ENCODE data around the gene APBA2.

DNA sequence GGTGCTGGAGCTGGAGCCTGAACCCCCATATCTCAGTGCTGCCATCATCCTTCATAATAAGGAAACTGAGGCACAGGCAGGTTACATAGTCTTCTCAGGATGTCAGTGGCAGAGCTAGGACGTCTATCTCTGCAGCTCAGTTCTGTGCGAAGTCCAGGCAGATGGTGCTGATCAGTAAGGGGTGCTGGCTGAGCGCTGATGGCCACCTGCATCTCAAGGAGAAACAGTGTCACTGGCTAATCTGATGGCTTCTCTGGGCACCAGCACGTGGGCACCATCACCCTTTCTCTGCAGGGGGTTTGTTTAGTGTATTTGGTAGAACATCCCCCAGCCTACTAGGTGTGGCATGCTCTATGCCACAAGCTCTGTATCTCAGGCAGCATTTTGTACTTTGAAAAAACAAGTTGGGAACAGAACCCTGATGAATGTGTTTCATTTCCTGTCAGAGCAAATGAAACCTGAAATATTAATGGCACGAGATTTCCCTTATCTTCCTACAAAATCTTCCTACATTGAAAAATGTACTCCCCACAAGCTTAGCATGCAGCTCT, 35.1 kb downstream of the APBA2 start:
- TF ChIP-seq, protein P1, sequence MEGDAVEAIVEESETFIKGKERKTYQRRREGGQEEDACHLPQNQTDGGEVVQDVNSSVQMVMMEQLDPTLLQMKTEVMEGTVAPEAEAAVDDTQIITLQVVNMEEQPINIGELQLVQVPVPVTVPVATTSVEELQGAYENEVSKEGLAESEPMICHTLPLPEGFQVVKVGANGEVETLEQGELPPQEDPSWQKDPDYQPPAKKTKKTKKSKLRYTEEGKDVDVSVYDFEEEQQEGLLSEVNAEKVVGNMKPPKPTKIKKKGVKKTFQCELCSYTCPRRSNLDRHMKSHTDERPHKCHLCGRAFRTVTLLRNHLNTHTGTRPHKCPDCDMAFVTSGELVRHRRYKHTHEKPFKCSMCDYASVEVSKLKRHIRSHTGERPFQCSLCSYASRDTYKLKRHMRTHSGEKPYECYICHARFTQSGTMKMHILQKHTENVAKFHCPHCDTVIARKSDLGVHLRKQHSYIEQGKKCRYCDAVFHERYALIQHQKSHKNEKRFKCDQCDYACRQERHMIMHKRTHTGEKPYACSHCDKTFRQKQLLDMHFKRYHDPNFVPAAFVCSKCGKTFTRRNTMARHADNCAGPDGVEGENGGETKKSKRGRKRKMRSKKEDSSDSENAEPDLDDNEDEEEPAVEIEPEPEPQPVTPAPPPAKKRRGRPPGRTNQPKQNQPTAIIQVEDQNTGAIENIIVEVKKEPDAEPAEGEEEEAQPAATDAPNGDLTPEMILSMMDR (IDR thresholded peaks at IDR 0.05), result no peak
- no peak for TF ChIP-seq POLR2AphosphoS5 (IDR thresholded peaks at IDR 0.05; ENCODE audit: low read depth, low read length)
